H1 (cell line): ENCODE data around the gene COMT. TPM values are rescaled to one million over a fixed set of nuclear protein-coding genes. Genes with fewer than 3 reads are reported as not detected.

Experiments
- CTCF ChIA-PET: fragments of 300-600 bp; sonication (Branson Sonifier 250); formaldehyde crosslinking; loops from one replicate; lab custom pipeline; 2021; ENCODE audit not compliant: partially characterized antibody; lab: Charles Lee
- POLR2A ChIA-PET: fragments of 300-600 bp; sonication (Branson Sonifier 250); formaldehyde crosslinking; loops from one replicate; lab custom pipeline; 2021; ENCODE audit warnings: inconsistent platforms; ENCODE audit not compliant: partially characterized antibody; lab: Charles Lee
- DNase-seq, 2 experiments: peaks; one replicate each; pipeline versions ENCODE4 v3.0.0 to v3.0.0-alpha.2; 2010 to 2022; ENCODE audit warnings: low spot score in 2 of 2, low read depth in 1 of 2, mixed read lengths in 1 of 2
- FAIRE-seq: peaks from 2 replicates; lab custom pipeline; 2011; peaks lifted over from hg19 to GRCh38; lab: Jason Lieb, UNC
- H2AFZ ChIP-seq: 2 replicates; pipeline ENCODE4 v1.8.1; 2012; ENCODE audit warnings: low read length, inconsistent platforms
- H2AK5ac ChIP-seq: 2 replicates; pipeline ENCODE4 v1.6.1; 2013; ENCODE audit warnings: low read depth, low read length
- H2BK120ac ChIP-seq: replicated peaks from 2 replicates; pipeline ENCODE3; 2013; ENCODE audit warnings: low read depth, low read length, inconsistent platforms
- H2BK12ac ChIP-seq: 2 replicates; pipeline ENCODE4 v1.6.1; 2013; ENCODE audit warnings: low read depth, low read length
- H2BK15ac ChIP-seq: 2 replicates; pipeline ENCODE4 v1.6.1; 2013; ENCODE audit warnings: low read length
- H2BK20ac ChIP-seq: 2 replicates; pipeline ENCODE4 v1.6.1; 2013; ENCODE audit warnings: low read length
- H2BK5ac ChIP-seq: 2 replicates; pipeline ENCODE4 v1.6.1; 2013; ENCODE audit warnings: low read depth, low read length
- H3K14ac ChIP-seq: 2 replicates; pipeline ENCODE4 v1.6.1; 2013; ENCODE audit warnings: inconsistent platforms; ENCODE audit not compliant: insufficient read length
- H3K18ac ChIP-seq: 2 replicates; pipeline ENCODE4 v1.6.1; 2013; ENCODE audit warnings: low read length; ENCODE audit errors: extremely low read depth
- H3K23ac ChIP-seq: 2 replicates; pipeline ENCODE4 v1.6.1; 2013; ENCODE audit warnings: inconsistent platforms; ENCODE audit not compliant: insufficient read length
- H3K23me2 ChIP-seq: 2 replicates; pipeline ENCODE4 v1.6.1; 2013; ENCODE audit warnings: low read depth, low read length
- H3K27ac ChIP-seq: 2 replicates; pipeline ENCODE4 v1.6.1; 2011; ENCODE audit warnings: low read depth, low read length, inconsistent platforms
- H3K27me3 ChIP-seq, 4 experiments: replicated peaks in 1 of 4; 1 replicate in 1 of 4; 2 replicates in 3 of 4; pipeline versions ENCODE4 v1.6.1 to v1.8.1; 2011 to 2013; ENCODE audit warnings: low read length in 3 of 4, mild to moderate bottlenecking in 3 of 4, inconsistent platforms in 2 of 4, mixed read lengths in 2 of 4, moderate library complexity in 1 of 4; ENCODE audit not compliant: control insufficient read depth in 3 of 4, insufficient read depth in 3 of 4; ENCODE audit errors: extremely low read depth in 1 of 4
- H3K36me3 ChIP-seq, 4 experiments: 2 replicates each; pipeline versions ENCODE4 v1.6.1 to v1.8.1; 2011 to 2013; ENCODE audit warnings: mild to moderate bottlenecking in 4 of 4, low read length in 3 of 4, moderate library complexity in 2 of 4, control low read depth in 1 of 4, inconsistent platforms in 1 of 4; ENCODE audit not compliant: insufficient read depth in 4 of 4, control insufficient read depth in 2 of 4
- H3K4ac ChIP-seq: replicated peaks from 2 replicates; pipeline ENCODE3; 2013; ENCODE audit warnings: low read length, low read depth, mixed read lengths, inconsistent platforms; ENCODE audit not compliant: insufficient read length
- H3K4me1 ChIP-seq, 4 experiments: replicated peaks in 1 of 4; 1 replicate in 1 of 4; 2 replicates in 3 of 4; pipeline versions ENCODE4 v1.6.1 to v1.8.1; 2011 to 2013; ENCODE audit warnings: low read length in 3 of 4, inconsistent platforms in 2 of 4, mixed read lengths in 1 of 4; ENCODE audit not compliant: insufficient read depth in 4 of 4, control insufficient read depth in 3 of 4
- H3K4me2 ChIP-seq, 2 experiments: 2 replicates each; pipeline versions ENCODE4 v1.6.1 to v1.8.1; 2011 to 2013; ENCODE audit warnings: low read depth in 2 of 2, low read length in 2 of 2, control low read depth in 1 of 2, inconsistent platforms in 1 of 2, mild to moderate bottlenecking in 1 of 2; ENCODE audit not compliant: insufficient read depth in 1 of 2
- H3K4me3 ChIP-seq, 4 experiments: fragments of 200-600, 300-600 bp in 1 of 4; sonication (generic), shearing (Covaris generic), sonication (Bioruptor Twin) in 1 of 4; 2 replicates each; pipeline versions ENCODE4 v1.5.1 to v1.8.1; 2011 to 2016; ENCODE audit warnings: low read length in 4 of 4, low read depth in 3 of 4, control low read depth in 2 of 4, inconsistent platforms in 2 of 4, mild to moderate bottlenecking in 2 of 4, mixed read lengths in 1 of 4, moderate library complexity in 1 of 4; ENCODE audit not compliant: insufficient read depth in 2 of 4; ENCODE audit errors: extremely low read depth in 1 of 4
- H3K56ac ChIP-seq: replicated peaks from 2 replicates; pipeline ENCODE3; 2013; ENCODE audit warnings: low read depth, mild to moderate bottlenecking, mixed read lengths, low read length, inconsistent platforms; ENCODE audit not compliant: insufficient read length
- H3K79me1 ChIP-seq: 2 replicates; pipeline ENCODE4 v1.6.1; 2013; ENCODE audit warnings: low read depth, low read length, control low read depth
- H3K79me2 ChIP-seq, 2 experiments: 2 replicates each; pipeline versions ENCODE4 v1.6.1 to v1.8.1; 2012 to 2013; ENCODE audit warnings: low read length in 2 of 2, mild to moderate bottlenecking in 2 of 2, inconsistent platforms in 1 of 2; ENCODE audit not compliant: insufficient read depth in 2 of 2, control insufficient read depth in 1 of 2
- H3K9ac ChIP-seq, 4 experiments: replicated peaks in 1 of 4; 1 replicate in 1 of 4; 2 replicates in 3 of 4; pipeline versions ENCODE4 v1.6.1 to v1.8.1; 2011 to 2013; ENCODE audit warnings: low read depth in 3 of 4, low read length in 3 of 4, control low read depth in 2 of 4, mild to moderate bottlenecking in 2 of 4, moderate library complexity in 2 of 4, inconsistent platforms in 1 of 4; ENCODE audit errors: extremely low read depth in 1 of 4
- H3K9me3 ChIP-seq, 2 experiments: 2 replicates each; pipeline versions ENCODE4 v1.6.1 to v1.8.1; 2012 to 2013; ENCODE audit warnings: mild to moderate bottlenecking in 2 of 2, moderate library complexity in 2 of 2, control low read depth in 1 of 2, inconsistent platforms in 1 of 2, low read depth in 1 of 2, low read length in 1 of 2, mixed read lengths in 1 of 2; ENCODE audit not compliant: insufficient read depth in 2 of 2
- H4K20me1 ChIP-seq, 2 experiments: replicated peaks in 1 of 2; 2 replicates each; pipeline versions ENCODE3 to v1.8.1; 2011 to 2013; ENCODE audit warnings: inconsistent platforms in 2 of 2, low read length in 2 of 2, mild to moderate bottlenecking in 1 of 2; ENCODE audit not compliant: insufficient read depth in 2 of 2, control insufficient read depth in 1 of 2
- H4K5ac ChIP-seq: 2 replicates; pipeline ENCODE4 v1.6.1; 2013; ENCODE audit warnings: low read length, low read depth, mixed read lengths, inconsistent platforms; ENCODE audit not compliant: insufficient read length
- H4K8ac ChIP-seq: 2 replicates; pipeline ENCODE4 v1.8.0; 2013; ENCODE audit warnings: mild to moderate bottlenecking, moderate library complexity, low read length, inconsistent platforms; ENCODE audit not compliant: insufficient read depth; ENCODE audit errors: extremely low read depth
- H4K91ac ChIP-seq: replicated peaks from 2 replicates; pipeline ENCODE3; 2013; ENCODE audit warnings: low read length, mixed read lengths, inconsistent platforms; ENCODE audit not compliant: insufficient read length
- CBX8 ChIP-seq: fragments of 300-800, 300-1000 bp; sonication (generic); IDR thresholded peaks from 2 replicates; pipeline ENCODE4 v1.7.1; 2016; ENCODE audit warnings: low read depth, low read length, borderline replicate concordance
- CTCF ChIP-seq, 3 experiments: IDR thresholded peaks; 1 replicate in 2 of 3; 2 replicates in 1 of 3; pipeline versions ENCODE4 v1.5.1 to v1.6.1; 2011; ENCODE audit warnings: low read length in 3 of 3, mild to moderate bottlenecking in 3 of 3, inconsistent platforms in 2 of 3, low read depth in 1 of 3, moderate library complexity in 1 of 3; ENCODE audit not compliant: insufficient read depth in 1 of 3; ENCODE audit errors: control extremely low read depth in 1 of 3
- KDM1A ChIP-seq: fragments of 200-600, 300-600 bp; sonication (generic); IDR thresholded peaks from 2 replicates; pipeline ENCODE4 v1.7.1; 2016; ENCODE audit warnings: mild to moderate bottlenecking, low read length, borderline replicate concordance
- RBBP5 ChIP-seq: IDR thresholded peaks from 2 replicates; pipeline ENCODE4 v1.7.1; 2012; ENCODE audit warnings: low read depth, mild to moderate bottlenecking, inconsistent platforms, low read length, moderate library complexity, borderline replicate concordance
- RFX5 ChIP-seq: IDR thresholded peaks from 2 replicates; pipeline ENCODE4 v1.6.1; 2011; ENCODE audit warnings: low read depth, low read length, improper control_type of control experiment, borderline replicate concordance
- SIN3A ChIP-seq, 2 experiments: IDR thresholded peaks in 1 of 2; conservative IDR thresholded peaks in 1 of 2; 2 replicates each; pipeline ENCODE4 v1.6.1; 2011 to 2012; ENCODE audit warnings: low read length in 2 of 2, improper control_type of control experiment in 1 of 2, low read depth in 1 of 2, mild to moderate bottlenecking in 1 of 2
- TEAD4 ChIP-seq: IDR thresholded peaks from 2 replicates; pipeline ENCODE4 v1.6.1; 2012; ENCODE audit warnings: low read depth, low read length, inconsistent platforms, mixed read lengths
- USF2 ChIP-seq: IDR thresholded peaks from 2 replicates; pipeline ENCODE4 v1.6.1; 2011; ENCODE audit warnings: low read length, improper control_type of control experiment
- WGBS, 2 experiments: shearing (Covaris generic) in 1 of 2; methylation state at CpG; one replicate each; pipeline versions ENCODE4 v1.1.6 to v1.1.7; 2013 to 2015; ENCODE audit warnings: low lambda C conversion rate in 2 of 2, mixed read lengths in 2 of 2, inconsistent platforms in 1 of 2, low coverage in 1 of 2, missing lambda C conversion rate in 1 of 2; ENCODE audit not compliant: insufficient replicate concordance in 2 of 2, insufficient coverage in 1 of 2, insufficient read length in 1 of 2; ENCODE audit errors: extremely low coverage in 1 of 2, missing lambda C conversion rate in 1 of 2; 5-methylcytosine and 5-hydroxymethylcytosine counted together
- polyA plus RNA-seq, 7 experiments: library from polyadenylated mRNA; depleted of rRNA in 3 of 7; stranded (reverse) in 5 of 7; unstranded in 2 of 7; fragments of >200 nt in 5 of 7; fragments of 200-250 nt in 2 of 7; gene quantifications; 1 replicate in 5 of 7; 2 replicates in 1 of 7; 4 replicates in 1 of 7; pipeline versions ENCODE4 v1.2.1 to v1.2.3, GENCODE V29; 2011 to 2013; ENCODE audit warnings: missing spikeins in 2 of 7, mixed read lengths in 2 of 7
- total RNA-seq: library from RNA; stranded (reverse); fragmentation: NEBNext Ultra II Directional; extraction: Animal tissue kit (Norgen Biotek cat#: 25700); gene quantifications from 2 replicates; pipeline ENCODE4 v1.2.1, GENCODE V29; 2021

COMT gene
- total and polyA plus RNA-seq, 2 of the 8 experiments (the other 6 are each of a cell fraction or from before 2014, with no cell fraction given) = 15.2 to 33.7 TPM

GRCh38 chr22:19898831-19899567, 42.6 kb upstream of the COMT start:
- H2BK15ac ChIP-seq = peak overlapping the region; percentile 97
- H3K9me3 ChIP-seq = no peaks in the 10 kb centered on the region
- H3K9ac ChIP-seq = no peak overlapping the region
- no peaks in the 10 kb centered on the region for H4K20me1 ChIP-seq
- POLR2A ChIA-PET = interaction anchor here (1.1 to 1.3 kb wide), 2 partner anchors 18 to 21 kb away, joined by 3 read pairs; no protein-coding TSS in a partner anchor
- no peak overlapping the region for H2AFZ ChIP-seq
- H4K91ac ChIP-seq = no peak overlapping the region
- no peaks in the 10 kb centered on the region; a peak in 1 of 7 replicates for H3K27me3 ChIP-seq
- FAIRE-seq = no peak
- H3K14ac ChIP-seq = no peak overlapping the region
- H3K36me3 ChIP-seq = no peaks in the 10 kb centered on the region
- H3K4me1 ChIP-seq = peaks cover 5 to 12% (median 12%) of the 10 kb centered on the region in 4 experiments
- no peak overlapping the region for H3K23ac ChIP-seq
- no peak overlapping the region for H2BK120ac ChIP-seq
- no peak overlapping the region for H3K18ac ChIP-seq
- no peaks in the 10 kb centered on the region for H3K23me2 ChIP-seq
- no peak for TF ChIP-seq TEAD4
- TF ChIP-seq USF2 = no peak
- no peak for TF ChIP-seq CBX8
- TF ChIP-seq KDM1A = no peak
- TF ChIP-seq RFX5 = no peak
- no peak for TF ChIP-seq CTCF (IDR thresholded peaks at IDR 0.05; ENCODE audit: control extremely low read depth in 1 of 3, insufficient read depth in 1 of 3, low read depth in 1 of 3, low read length in 3 of 3)
- TF ChIP-seq RBBP5 = no peak
- no peak for TF ChIP-seq SIN3A (conservative IDR thresholded peaks at IDR 0.05 in 1 of 2, IDR thresholded peaks at IDR 0.05 in 1 of 2; ENCODE audit: low read depth in 1 of 2, low read length in 2 of 2)
- H2BK12ac ChIP-seq = no peak overlapping the region
- no peak overlapping the region for H4K5ac ChIP-seq
- no peak overlapping the region for H4K8ac ChIP-seq
- H3K79me1 ChIP-seq = no peaks in the 10 kb centered on the region
- H3K4ac ChIP-seq = no peak overlapping the region
- no peak overlapping the region for H3K27ac ChIP-seq
- DNase-seq = no peak
- WGBS, 2 experiments = 93% methylated on average over 16 of the region's 16 CpGs; no CpG with 5 or more reads in 1 of the 2 experiments
- H2BK5ac ChIP-seq = peak overlapping the region; percentile 35; the same call in 1 of the 2 replicates
- CTCF ChIA-PET = interaction anchor here (0.8 to 10.1 kb wide), 8 partner anchors 7 to 502 kb away, joined by 3 to 69 read pairs (median 6); partner anchors contain the start of genes GNB1L and RTL10
- H2BK20ac ChIP-seq = no peak overlapping the region
- H3K4me2 ChIP-seq = no peak overlapping the region
- no peak overlapping the region for H3K4me3 ChIP-seq
- H2AK5ac ChIP-seq = no peak overlapping the region
- H3K79me2 ChIP-seq = no peaks in the 10 kb centered on the region
- H3K56ac ChIP-seq = no peak overlapping the region
